ENCODE results near the gene MT1G.
"Not testable (repeated sequence)": the region's sequence is repeated elsewhere in the genome, so short reads cannot be mapped to it uniquely, and the experiment has no call there.

GRCh38 chr16:56672171-56672570 is 4.3 kb upstream of the MT1G start:
- TF ChIP-seq POLR2A, EP300 (IDR thresholded peaks at IDR 0.05): not testable (repeated sequence)
